ENCODE data around the gene FARSA. TPM values are rescaled to one million over a fixed set of nuclear protein-coding genes. Genes with fewer than 3 reads are reported as not detected.

Gene FARSA
- total and polyA plus RNA-seq, 2 of the 13 experiments (the other 11 are each of a cell fraction or from before 2014, with no cell fraction given) = 25.9 to 72.0 TPM

DNA sequence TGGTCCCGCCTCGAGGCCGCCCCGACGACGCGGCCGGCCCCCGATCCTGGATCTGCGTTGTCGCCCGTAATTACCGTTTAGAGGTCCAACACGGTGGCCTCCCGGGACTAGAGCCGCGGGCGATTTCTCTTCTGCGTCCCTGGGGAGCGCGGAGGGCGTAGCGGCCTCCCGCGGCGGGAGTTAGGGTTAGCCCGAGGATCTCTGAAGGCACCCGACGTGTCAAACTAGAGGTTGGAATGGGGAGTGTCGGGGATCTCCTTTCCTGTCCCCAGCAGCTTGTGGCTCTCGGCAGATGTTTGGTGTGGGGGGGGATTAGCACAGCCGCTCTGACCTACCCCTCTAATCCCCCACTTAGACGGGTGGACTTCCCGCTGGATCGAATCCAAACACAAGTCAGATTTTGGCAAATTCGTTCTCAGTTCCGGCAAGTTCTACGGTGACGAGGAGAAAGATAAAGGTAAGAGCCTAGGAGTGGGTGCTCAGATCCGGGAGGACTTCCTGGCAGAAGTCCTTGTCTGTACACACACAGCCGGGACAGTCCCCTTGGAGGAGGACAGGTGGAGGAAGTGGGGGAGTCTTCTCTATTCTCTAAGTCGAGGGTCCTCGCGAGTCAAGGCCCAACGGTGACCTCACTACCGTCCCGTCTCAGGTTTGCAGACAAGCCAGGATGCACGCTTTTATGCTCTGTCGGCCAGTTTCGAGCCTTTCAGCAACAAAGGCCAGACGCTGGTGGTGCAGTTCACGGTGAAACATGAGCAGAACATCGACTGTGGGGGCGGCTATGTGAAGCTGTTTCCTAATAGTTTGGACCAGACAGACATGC, 5.5 kb upstream of the FARSA start (continued):
- TF ChIP-seq, protein P1, sequence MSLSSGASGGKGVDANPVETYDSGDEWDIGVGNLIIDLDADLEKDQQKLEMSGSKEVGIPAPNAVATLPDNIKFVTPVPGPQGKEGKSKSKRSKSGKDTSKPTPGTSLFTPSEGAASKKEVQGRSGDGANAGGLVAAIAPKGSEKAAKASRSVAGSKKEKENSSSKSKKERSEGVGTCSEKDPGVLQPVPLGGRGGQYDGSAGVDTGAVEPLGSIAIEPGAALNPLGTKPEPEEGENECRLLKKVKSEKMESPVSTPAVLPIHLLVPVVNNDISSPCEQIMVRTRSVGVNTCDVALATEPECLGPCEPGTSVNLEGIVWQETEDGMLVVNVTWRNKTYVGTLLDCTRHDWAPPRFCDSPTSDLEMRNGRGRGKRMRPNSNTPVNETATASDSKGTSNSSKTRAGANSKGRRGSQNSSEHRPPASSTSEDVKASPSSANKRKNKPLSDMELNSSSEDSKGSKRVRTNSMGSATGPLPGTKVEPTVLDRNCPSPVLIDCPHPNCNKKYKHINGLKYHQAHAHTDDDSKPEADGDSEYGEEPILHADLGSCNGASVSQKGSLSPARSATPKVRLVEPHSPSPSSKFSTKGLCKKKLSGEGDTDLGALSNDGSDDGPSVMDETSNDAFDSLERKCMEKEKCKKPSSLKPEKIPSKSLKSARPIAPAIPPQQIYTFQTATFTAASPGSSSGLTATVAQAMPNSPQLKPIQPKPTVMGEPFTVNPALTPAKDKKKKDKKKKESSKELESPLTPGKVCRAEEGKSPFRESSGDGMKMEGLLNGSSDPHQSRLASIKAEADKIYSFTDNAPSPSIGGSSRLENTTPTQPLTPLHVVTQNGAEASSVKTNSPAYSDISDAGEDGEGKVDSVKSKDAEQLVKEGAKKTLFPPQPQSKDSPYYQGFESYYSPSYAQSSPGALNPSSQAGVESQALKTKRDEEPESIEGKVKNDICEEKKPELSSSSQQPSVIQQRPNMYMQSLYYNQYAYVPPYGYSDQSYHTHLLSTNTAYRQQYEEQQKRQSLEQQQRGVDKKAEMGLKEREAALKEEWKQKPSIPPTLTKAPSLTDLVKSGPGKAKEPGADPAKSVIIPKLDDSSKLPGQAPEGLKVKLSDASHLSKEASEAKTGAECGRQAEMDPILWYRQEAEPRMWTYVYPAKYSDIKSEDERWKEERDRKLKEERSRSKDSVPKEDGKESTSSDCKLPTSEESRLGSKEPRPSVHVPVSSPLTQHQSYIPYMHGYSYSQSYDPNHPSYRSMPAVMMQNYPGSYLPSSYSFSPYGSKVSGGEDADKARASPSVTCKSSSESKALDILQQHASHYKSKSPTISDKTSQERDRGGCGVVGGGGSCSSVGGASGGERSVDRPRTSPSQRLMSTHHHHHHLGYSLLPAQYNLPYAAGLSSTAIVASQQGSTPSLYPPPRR (CRISPR knock-in tag; IDR thresholded peaks at IDR 0.05; ENCODE audit: borderline replicate concordance) = no peak
- TF ChIP-seq, protein P2, sequence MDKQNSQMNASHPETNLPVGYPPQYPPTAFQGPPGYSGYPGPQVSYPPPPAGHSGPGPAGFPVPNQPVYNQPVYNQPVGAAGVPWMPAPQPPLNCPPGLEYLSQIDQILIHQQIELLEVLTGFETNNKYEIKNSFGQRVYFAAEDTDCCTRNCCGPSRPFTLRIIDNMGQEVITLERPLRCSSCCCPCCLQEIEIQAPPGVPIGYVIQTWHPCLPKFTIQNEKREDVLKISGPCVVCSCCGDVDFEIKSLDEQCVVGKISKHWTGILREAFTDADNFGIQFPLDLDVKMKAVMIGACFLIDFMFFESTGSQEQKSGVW (CRISPR knock-in tag; IDR thresholded peaks at IDR 0.05; ENCODE audit: borderline replicate concordance) = 0 out of 2 replicates have a peak, but pooled peaks have one; percentile 49
- TF ChIP-seq, protein P3, sequence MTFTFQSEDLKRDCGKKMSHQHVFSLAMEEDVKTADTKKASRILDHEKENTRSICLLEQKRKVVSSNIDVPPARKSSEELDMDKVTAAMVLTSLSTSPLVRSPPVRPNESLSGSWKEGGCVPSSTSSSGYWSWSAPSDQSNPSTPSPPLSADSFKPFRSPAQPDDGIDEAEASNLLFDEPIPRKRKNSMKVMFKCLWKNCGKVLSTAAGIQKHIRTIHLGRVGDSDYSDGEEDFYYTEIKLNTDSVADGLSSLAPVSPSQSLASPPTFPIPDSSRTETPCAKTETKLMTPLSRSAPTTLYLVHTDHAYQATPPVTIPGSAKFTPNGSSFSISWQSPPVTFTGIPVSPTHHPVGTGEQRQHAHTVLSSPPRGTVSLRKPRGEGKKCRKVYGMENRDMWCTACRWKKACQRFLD (CRISPR knock-in tag; IDR thresholded peaks at IDR 0.05; ENCODE audit: borderline replicate concordance) = 0 out of 2 replicates have a peak, but pooled peaks have one; percentile 7
- TF ChIP-seq ZNF747 (CRISPR knock-in tag; IDR thresholded peaks at IDR 0.05; ENCODE audit: borderline replicate concordance) = 0 out of 2 replicates have a peak, but pooled peaks have one; percentile 1
- TF ChIP-seq ZSCAN31 (CRISPR knock-in tag; IDR thresholded peaks at IDR 0.05; ENCODE audit: low read depth) = no peak
- no peak for TF ChIP-seq MIXL1 (CRISPR knock-in tag; IDR thresholded peaks at IDR 0.05)
- no peak for TF ChIP-seq ZNF878 (CRISPR knock-in tag; IDR thresholded peaks at IDR 0.05)
- TF ChIP-seq PRPF4 (IDR thresholded peaks at IDR 0.05; ENCODE audit: low read depth, low read length, poor library complexity, severe bottlenecking) = no peak
- TF ChIP-seq, protein P4, sequence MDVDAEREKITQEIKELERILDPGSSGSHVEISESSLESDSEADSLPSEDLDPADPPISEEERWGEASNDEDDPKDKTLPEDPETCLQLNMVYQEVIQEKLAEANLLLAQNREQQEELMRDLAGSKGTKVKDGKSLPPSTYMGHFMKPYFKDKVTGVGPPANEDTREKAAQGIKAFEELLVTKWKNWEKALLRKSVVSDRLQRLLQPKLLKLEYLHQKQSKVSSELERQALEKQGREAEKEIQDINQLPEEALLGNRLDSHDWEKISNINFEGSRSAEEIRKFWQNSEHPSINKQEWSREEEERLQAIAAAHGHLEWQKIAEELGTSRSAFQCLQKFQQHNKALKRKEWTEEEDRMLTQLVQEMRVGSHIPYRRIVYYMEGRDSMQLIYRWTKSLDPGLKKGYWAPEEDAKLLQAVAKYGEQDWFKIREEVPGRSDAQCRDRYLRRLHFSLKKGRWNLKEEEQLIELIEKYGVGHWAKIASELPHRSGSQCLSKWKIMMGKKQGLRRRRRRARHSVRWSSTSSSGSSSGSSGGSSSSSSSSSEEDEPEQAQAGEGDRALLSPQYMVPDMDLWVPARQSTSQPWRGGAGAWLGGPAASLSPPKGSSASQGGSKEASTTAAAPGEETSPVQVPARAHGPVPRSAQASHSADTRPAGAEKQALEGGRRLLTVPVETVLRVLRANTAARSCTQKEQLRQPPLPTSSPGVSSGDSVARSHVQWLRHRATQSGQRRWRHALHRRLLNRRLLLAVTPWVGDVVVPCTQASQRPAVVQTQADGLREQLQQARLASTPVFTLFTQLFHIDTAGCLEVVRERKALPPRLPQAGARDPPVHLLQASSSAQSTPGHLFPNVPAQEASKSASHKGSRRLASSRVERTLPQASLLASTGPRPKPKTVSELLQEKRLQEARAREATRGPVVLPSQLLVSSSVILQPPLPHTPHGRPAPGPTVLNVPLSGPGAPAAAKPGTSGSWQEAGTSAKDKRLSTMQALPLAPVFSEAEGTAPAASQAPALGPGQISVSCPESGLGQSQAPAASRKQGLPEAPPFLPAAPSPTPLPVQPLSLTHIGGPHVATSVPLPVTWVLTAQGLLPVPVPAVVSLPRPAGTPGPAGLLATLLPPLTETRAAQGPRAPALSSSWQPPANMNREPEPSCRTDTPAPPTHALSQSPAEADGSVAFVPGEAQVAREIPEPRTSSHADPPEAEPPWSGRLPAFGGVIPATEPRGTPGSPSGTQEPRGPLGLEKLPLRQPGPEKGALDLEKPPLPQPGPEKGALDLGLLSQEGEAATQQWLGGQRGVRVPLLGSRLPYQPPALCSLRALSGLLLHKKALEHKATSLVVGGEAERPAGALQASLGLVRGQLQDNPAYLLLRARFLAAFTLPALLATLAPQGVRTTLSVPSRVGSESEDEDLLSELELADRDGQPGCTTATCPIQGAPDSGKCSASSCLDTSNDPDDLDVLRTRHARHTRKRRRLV (CRISPR knock-in tag; IDR thresholded peaks at IDR 0.05) = no peak
- 0 out of 2 replicates have a peak, but pooled peaks have one; percentile 2 for TF ChIP-seq GZF1 (CRISPR knock-in tag; IDR thresholded peaks at IDR 0.05)
- TF ChIP-seq, protein P5, sequence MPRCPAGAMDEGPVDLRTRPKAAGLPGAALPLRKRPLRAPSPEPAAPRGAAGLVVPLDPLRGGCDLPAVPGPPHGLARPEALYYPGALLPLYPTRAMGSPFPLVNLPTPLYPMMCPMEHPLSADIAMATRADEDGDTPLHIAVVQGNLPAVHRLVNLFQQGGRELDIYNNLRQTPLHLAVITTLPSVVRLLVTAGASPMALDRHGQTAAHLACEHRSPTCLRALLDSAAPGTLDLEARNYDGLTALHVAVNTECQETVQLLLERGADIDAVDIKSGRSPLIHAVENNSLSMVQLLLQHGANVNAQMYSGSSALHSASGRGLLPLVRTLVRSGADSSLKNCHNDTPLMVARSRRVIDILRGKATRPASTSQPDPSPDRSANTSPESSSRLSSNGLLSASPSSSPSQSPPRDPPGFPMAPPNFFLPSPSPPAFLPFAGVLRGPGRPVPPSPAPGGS (CRISPR knock-in tag; IDR thresholded peaks at IDR 0.05) = 0 out of 2 replicates have a peak, but pooled peaks have one; percentile 30
- no peak for TF ChIP-seq DPF2 (CRISPR knock-in tag; IDR thresholded peaks at IDR 0.05; ENCODE audit: borderline replicate concordance, low read depth)
- TF ChIP-seq ZNF496 (CRISPR knock-in tag; IDR thresholded peaks at IDR 0.05; ENCODE audit: insufficient replicate concordance) = no peak

Measured in HepG2 (cell line).